Duodenal mucosa (tissue), 2 donors: Measurements from ENCODE around the gene ALPK1.

ENCODE experiments used
- H3K27ac ChIP-seq: one replicate; pipeline ENCODE4 v1.7.0; 2013; ENCODE audit warnings: low read depth, low read length
- H3K27me3 ChIP-seq, 2 donors: one replicate each; pipeline ENCODE4 v1.7.0; 2013; ENCODE audit warnings: low read length in 2 of 2, control low read depth in 1 of 2; ENCODE audit not compliant: insufficient read depth in 2 of 2, control insufficient read depth in 1 of 2
- H3K36me3 ChIP-seq, 2 donors: one replicate each; pipeline ENCODE4 v1.7.0; 2013; ENCODE audit warnings: low read length in 2 of 2, control low read depth in 1 of 2; ENCODE audit not compliant: insufficient read depth in 2 of 2, control insufficient read depth in 1 of 2
- H3K4me1 ChIP-seq, 2 donors: one replicate each; pipeline ENCODE4 v1.7.0; 2013; ENCODE audit warnings: low read length in 2 of 2, control low read depth in 1 of 2; ENCODE audit not compliant: insufficient read depth in 2 of 2, control insufficient read depth in 1 of 2
- H3K4me3 ChIP-seq, 2 donors: one replicate each; pipeline ENCODE4 v1.7.0; 2013; ENCODE audit warnings: low read length in 2 of 2, low read depth in 1 of 2
- H3K9ac ChIP-seq, 2 donors: one replicate each; pipeline ENCODE4 v1.7.0; 2013; ENCODE audit warnings: low read length in 2 of 2, low read depth in 1 of 2
- H3K9me3 ChIP-seq, 2 donors: one replicate each; pipeline ENCODE4 v1.7.0; 2013; ENCODE audit warnings: low read length in 2 of 2, control low read depth in 1 of 2; ENCODE audit not compliant: control insufficient read depth in 1 of 2

ALPK1 gene

GRCh38 chr4:112327965-112328733 is 31.0 kb downstream of the ALPK1 start:
- Histone ChIP-seq H3K4me3 (no peak overlapping the region), H3K9ac (no peak overlapping the region), H3K36me3 (peaks cover 0 to 4% of the 10 kb centered on the region in 2 donors)

GRCh38 chr4:112328734-112329130 is 31.6 kb downstream of the ALPK1 start:
- H3K4me1 ChIP-seq = no peaks in the 10 kb centered on the region
- H3K27me3 ChIP-seq = no peaks in the 10 kb centered on the region
- H3K27ac ChIP-seq = no peak overlapping the region
- no peaks in the 10 kb centered on the region for H3K9me3 ChIP-seq
- no peak overlapping the region for H3K4me3 ChIP-seq
- H3K36me3 ChIP-seq = peaks cover 0 to 4% of the 10 kb centered on the region in 2 donors
- no peak overlapping the region for H3K9ac ChIP-seq

More at GRCh38 chr4:112327965-112328733, 31.0 kb downstream of the ALPK1 start:
- no peak overlapping the region for H3K27ac ChIP-seq
- H3K9me3 ChIP-seq = no peaks in the 10 kb centered on the region
- no peaks in the 10 kb centered on the region for H3K27me3 ChIP-seq
- no peaks in the 10 kb centered on the region for H3K4me1 ChIP-seq

GRCh38 chr4:112329672-112330375 is 32.7 kb downstream of the ALPK1 start:
- H3K36me3 ChIP-seq = no peaks in the 10 kb centered on the region
- no peak overlapping the region for H3K27ac ChIP-seq
- H3K27me3 ChIP-seq = no peaks in the 10 kb centered on the region
- no peaks in the 10 kb centered on the region for H3K4me1 ChIP-seq
- no peaks in the 10 kb centered on the region for H3K9me3 ChIP-seq
- no peak overlapping the region for H3K9ac ChIP-seq
- no peak overlapping the region for H3K4me3 ChIP-seq

GRCh38 chr4:112330921-112331320 is 33.8 kb downstream of the ALPK1 start:
- Histone ChIP-seq H3K36me3 (no peaks in the 10 kb centered on the region), H3K4me1 (no peaks in the 10 kb centered on the region), H3K9me3 (no peaks in the 10 kb centered on the region), H3K9ac (no peak overlapping the region), H3K27ac (no peak overlapping the region), H3K4me3 (no peak overlapping the region), H3K27me3 (no peaks in the 10 kb centered on the region)

- no peak overlapping the region for H3K4me3 ChIP-seq
- H3K9me3 ChIP-seq = no peaks in the 10 kb centered on the region
- H3K27me3 ChIP-seq = no peaks in the 10 kb centered on the region
- no peaks in the 10 kb centered on the region for H3K4me1 ChIP-seq
- no peak overlapping the region for H3K27ac ChIP-seq
- H3K36me3 ChIP-seq = no peaks in the 10 kb centered on the region
- H3K9ac ChIP-seq = no peak overlapping the region
Observed at GRCh38 chr4:112332398-112332797, 35.2 kb downstream of the ALPK1 start.

GRCh38 chr4:112340023-112340422 is 42.9 kb downstream of the ALPK1 start:
- H3K4me1 ChIP-seq = no peaks in the 10 kb centered on the region

DNA sequence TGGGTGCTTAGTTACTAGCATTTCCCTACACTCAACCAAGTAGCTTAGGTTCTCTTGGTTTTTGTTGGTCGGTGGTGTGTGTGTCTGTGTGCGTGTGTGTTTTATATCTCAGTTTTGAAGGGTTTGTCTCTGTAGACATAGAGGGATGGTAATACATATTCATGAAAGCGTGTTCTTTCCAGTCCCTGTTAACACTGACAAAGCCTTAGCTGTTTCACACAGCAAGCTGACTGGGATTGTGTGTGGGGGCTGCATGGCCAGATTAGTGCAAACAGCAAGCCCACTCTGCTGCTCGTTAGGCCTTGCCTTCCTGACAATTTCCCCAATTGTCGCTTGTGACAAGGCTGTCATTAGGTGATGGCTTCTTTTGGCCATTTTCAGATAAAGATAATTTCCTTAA is 43.9 kb downstream of the ALPK1 start:
- H3K4me3 ChIP-seq = no peak overlapping the region
- no peaks in the 10 kb centered on the region for H3K4me1 ChIP-seq
- H3K36me3 ChIP-seq = no peaks in the 10 kb centered on the region
- no peaks in the 10 kb centered on the region for H3K9me3 ChIP-seq
- no peak overlapping the region for H3K9ac ChIP-seq
- H3K27me3 ChIP-seq = no peaks in the 10 kb centered on the region
- H3K27ac ChIP-seq = no peak overlapping the region

More at GRCh38 chr4:112340023-112340422, 42.9 kb downstream of the ALPK1 start:
- no peak overlapping the region for H3K9ac ChIP-seq
- H3K9me3 ChIP-seq = no peaks in the 10 kb centered on the region
- no peaks in the 10 kb centered on the region for H3K36me3 ChIP-seq
- no peak overlapping the region for H3K27ac ChIP-seq
- H3K27me3 ChIP-seq = no peaks in the 10 kb centered on the region
- no peak overlapping the region for H3K4me3 ChIP-seq

GRCh38 chr4:112343330-112344080 is 46.3 kb downstream of the ALPK1 start:
- Histone ChIP-seq H3K36me3 (no peaks in the 10 kb centered on the region), H3K9ac (no peak overlapping the region), H3K4me3 (no peak overlapping the region), H3K9me3 (no peaks in the 10 kb centered on the region), H3K27me3 (no peaks in the 10 kb centered on the region), H3K27ac (no peak overlapping the region), H3K4me1 (no peaks in the 10 kb centered on the region)

GRCh38 chr4:112348488-112349158 is 51.5 kb downstream of the ALPK1 start:
- Histone ChIP-seq H3K4me1 (no peaks in the 10 kb centered on the region), H3K27ac (no peak overlapping the region), H3K27me3 (no peaks in the 10 kb centered on the region), H3K4me3 (no peak overlapping the region), H3K9ac (no peak overlapping the region), H3K9me3 (no peaks in the 10 kb centered on the region), H3K36me3 (no peaks in the 10 kb centered on the region)
